WTC11 (cell line): Measurements from ENCODE around the gene KPNA4. TPM values are rescaled to one million over a fixed set of nuclear protein-coding genes. Genes with fewer than 3 reads are reported as not detected.

Source experiments
- ATAC-seq: fragments of 200-7000 bp; cut with Tn5 transposase; 2 replicates; pipeline ENCODE4 v1.10.0; 2021; ENCODE audit warnings: mild to moderate bottlenecking, moderate library complexity
- CTCF ChIA-PET: fragments of 300-600 bp; sonication (Branson Sonifier 250); formaldehyde crosslinking; loops from one replicate; lab custom pipeline; 2021; ENCODE audit warnings: antibody characterized with exemption; lab: Charles Lee
- POLR2A ChIA-PET: fragments of 350-600 bp; sonication (Branson Sonifier 250); formaldehyde crosslinking; loops from one replicate; lab custom pipeline; 2021; ENCODE audit warnings: antibody characterized with exemption; lab: Charles Lee
- DNase-seq: peaks from one replicate; pipeline ENCODE4 v3.0.0; 2021; ENCODE audit warnings: low spot score
- H3K27ac Mint-ChIP-seq: 2 replicates; pipeline ENCODE4 v1.8.0; 2021; ENCODE audit warnings: mixed read lengths
- H3K27me3 Mint-ChIP-seq: 2 replicates; pipeline ENCODE4 v1.8.0; 2021; ENCODE audit warnings: low read depth, mild to moderate bottlenecking, moderate library complexity, mixed read lengths
- H3K36me3 Mint-ChIP-seq: 2 replicates; pipeline ENCODE4 v1.8.0; 2021; ENCODE audit warnings: mixed read lengths
- H3K4me1 Mint-ChIP-seq: 2 replicates; pipeline ENCODE4 v1.8.0; 2022; ENCODE audit warnings: mixed read lengths
- H3K4me3 Mint-ChIP-seq: 2 replicates; pipeline ENCODE4 v1.8.0; 2021; ENCODE audit warnings: mild to moderate bottlenecking, moderate library complexity, mixed read lengths
- H3K9me3 Mint-ChIP-seq: 2 replicates; pipeline ENCODE4 v1.8.0; 2021; ENCODE audit warnings: mixed read lengths
- AFF4 ChIP-seq: sonication (generic); formaldehyde crosslinking; IDR thresholded peaks from 2 replicates; pipeline ENCODE4 v1.8.1; 2023; ENCODE audit warnings: mild to moderate bottlenecking, missing genetic modification reagents, borderline replicate concordance
- AR ChIP-seq: fragments of 250-450 bp; sonication (Bioruptor Pico); IDR thresholded peaks from 2 replicates; pipeline ENCODE4 v1.9.0; 2021; ENCODE audit warnings: mild to moderate bottlenecking
- ARID4B ChIP-seq: sonication (generic); formaldehyde crosslinking; IDR thresholded peaks from 2 replicates; pipeline ENCODE4 v1.8.0; 2023; ENCODE audit warnings: missing genetic modification reagents, mild to moderate bottlenecking, borderline replicate concordance
- CREM ChIP-seq: sonication (generic); formaldehyde crosslinking; IDR thresholded peaks from 2 replicates; pipeline ENCODE4 v1.8.1; 2022; ENCODE audit warnings: mild to moderate bottlenecking, missing genetic modification reagents, moderate library complexity
- E2F1 ChIP-seq: sonication (generic); formaldehyde crosslinking; IDR thresholded peaks from 2 replicates; pipeline ENCODE4 v1.8.0; 2022; ENCODE audit warnings: mild to moderate bottlenecking, missing genetic modification reagents
- ESRRA ChIP-seq: sonication (generic); formaldehyde crosslinking; IDR thresholded peaks from 2 replicates; pipeline ENCODE4 v1.8.1; 2022; ENCODE audit warnings: mild to moderate bottlenecking, missing genetic modification reagents, borderline replicate concordance
- KAT7 ChIP-seq: sonication (generic); formaldehyde crosslinking; IDR thresholded peaks from 2 replicates; pipeline ENCODE4 v1.8.1; 2023; ENCODE audit warnings: missing genetic modification reagents, mild to moderate bottlenecking, borderline replicate concordance
- NFATC4 ChIP-seq: fragments of 250-450 bp; sonication (Bioruptor Pico); IDR thresholded peaks from 2 replicates; pipeline ENCODE4 v1.9.0; 2021; ENCODE audit warnings: mild to moderate bottlenecking
- NFE2L1 ChIP-seq: sonication (generic); formaldehyde crosslinking; IDR thresholded peaks from 2 replicates; pipeline ENCODE4 v1.8.1; 2023; ENCODE audit warnings: missing genetic modification reagents
- NFYB ChIP-seq: sonication (generic); formaldehyde crosslinking; conservative IDR thresholded peaks from 2 replicates; pipeline ENCODE4 v1.8.0; 2022; ENCODE audit warnings: low read depth, missing genetic modification reagents
- TP53 ChIP-seq: sonication (generic); formaldehyde crosslinking; IDR thresholded peaks from 2 replicates; pipeline ENCODE4 v1.8.1; 2023; ENCODE audit warnings: mild to moderate bottlenecking, missing genetic modification reagents
- ZNF263 ChIP-seq: sonication (generic); formaldehyde crosslinking; IDR thresholded peaks from 2 replicates; pipeline ENCODE4 v1.8.1; 2022; ENCODE audit warnings: low read depth, mild to moderate bottlenecking, moderate library complexity, missing genetic modification reagents
- total RNA-seq: library from RNA; stranded (reverse); gene quantifications from 3 replicates; pipeline ENCODE4 v1.2.3, GENCODE V29; 2021
- TF ChIP-seq, protein P1 (sequence below): sonication (generic); formaldehyde crosslinking; IDR thresholded peaks from 2 replicates; pipeline ENCODE4 v1.8.0; 2023; ENCODE audit warnings: missing genetic modification reagents
- TF ChIP-seq, protein P2 (sequence below): sonication (generic); formaldehyde crosslinking; IDR thresholded peaks from 2 replicates; pipeline ENCODE4 v1.8.0; 2023; ENCODE audit warnings: mild to moderate bottlenecking, missing genetic modification reagents
- TF ChIP-seq, protein P3 (sequence below): fragments of 250-450 bp; sonication (Bioruptor Pico); IDR thresholded peaks from 2 replicates; pipeline ENCODE4 v1.9.0; 2021; ENCODE audit warnings: moderate library complexity, mild to moderate bottlenecking, inconsistent platforms, borderline replicate concordance

Gene KPNA4
- total RNA-seq, 1 experiment from 2014 or later, result 52.2 TPM

DNA sequence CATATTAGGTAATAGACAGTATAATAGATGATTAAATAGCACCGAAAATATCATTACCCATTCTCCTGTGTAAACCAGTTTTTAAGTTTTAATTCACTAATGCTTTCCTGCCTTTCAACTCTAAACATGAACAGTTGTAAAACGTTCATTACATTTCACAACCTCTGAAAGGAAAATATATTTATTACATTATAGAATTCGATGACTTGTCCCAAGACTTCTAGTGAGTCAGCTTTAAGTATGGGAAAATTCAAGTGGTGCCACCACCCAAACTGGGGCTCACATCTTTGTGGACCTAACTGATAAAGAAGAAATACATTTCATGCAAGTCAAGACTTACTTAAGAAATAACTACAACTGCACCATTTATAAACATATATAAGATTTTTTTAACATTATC, 117.8 kb downstream of the KPNA4 start (continued):
- TF ChIP-seq E2F1 (CRISPR knock-in tag), result no peak
- TF ChIP-seq KAT7 (CRISPR knock-in tag), result no peak

DNA sequence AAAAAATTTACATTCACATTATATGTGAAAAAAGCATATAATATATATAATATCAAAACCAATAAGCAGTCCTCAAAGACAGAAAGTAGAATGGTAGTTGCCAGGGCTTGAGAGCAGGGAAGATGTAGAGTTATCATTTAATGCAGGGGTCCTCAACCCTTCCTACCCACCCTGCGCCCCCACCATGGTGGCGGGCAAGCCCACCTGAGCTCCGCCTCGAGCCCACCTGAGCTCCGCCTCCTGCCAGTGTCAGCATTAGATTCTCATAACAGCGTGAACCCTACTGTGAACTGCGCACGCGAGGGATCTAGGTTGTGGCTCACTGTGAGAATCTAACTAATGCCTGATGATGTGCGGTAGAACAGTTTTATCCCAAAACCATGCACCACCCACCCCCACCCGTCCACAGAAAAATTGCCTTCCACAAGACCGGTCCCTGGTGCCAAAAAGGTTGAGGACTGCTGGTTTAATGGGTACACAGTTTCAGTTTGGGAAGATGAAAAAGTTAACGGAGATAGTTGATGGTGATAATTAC, 118.8 kb downstream of the KPNA4 start:
- H3K27me3 Mint-ChIP-seq, result no peaks in the 10 kb centered on the region
- ATAC-seq (no peak), DNase-seq (no peak)
- peaks cover 8% of the 10 kb centered on the region for H3K9me3 Mint-ChIP-seq
- peak overlapping the region; percentile 56 for H3K4me3 Mint-ChIP-seq
- ChIA-PET POLR2A (no interaction called here), CTCF (no interaction called here)
- TF ChIP-seq ESRRA (CRISPR knock-in tag) (no peak), ZNF263 (CRISPR knock-in tag) (no peak), CREM (no peak), AR (CRISPR knock-in tag) (no peak), NFATC4 (CRISPR knock-in tag) (no peak), ARID4B (CRISPR knock-in tag) (no peak), TP53 (CRISPR knock-in tag) (no peak), AFF4 (no peak), NFE2L1 (CRISPR knock-in tag) (no peak), NFYB (CRISPR knock-in tag) (no peak)
- TF ChIP-seq, protein P1, sequence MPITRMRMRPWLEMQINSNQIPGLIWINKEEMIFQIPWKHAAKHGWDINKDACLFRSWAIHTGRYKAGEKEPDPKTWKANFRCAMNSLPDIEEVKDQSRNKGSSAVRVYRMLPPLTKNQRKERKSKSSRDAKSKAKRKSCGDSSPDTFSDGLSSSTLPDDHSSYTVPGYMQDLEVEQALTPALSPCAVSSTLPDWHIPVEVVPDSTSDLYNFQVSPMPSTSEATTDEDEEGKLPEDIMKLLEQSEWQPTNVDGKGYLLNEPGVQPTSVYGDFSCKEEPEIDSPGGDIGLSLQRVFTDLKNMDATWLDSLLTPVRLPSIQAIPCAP (CRISPR knock-in tag), result no peak
- TF ChIP-seq, protein P2, sequence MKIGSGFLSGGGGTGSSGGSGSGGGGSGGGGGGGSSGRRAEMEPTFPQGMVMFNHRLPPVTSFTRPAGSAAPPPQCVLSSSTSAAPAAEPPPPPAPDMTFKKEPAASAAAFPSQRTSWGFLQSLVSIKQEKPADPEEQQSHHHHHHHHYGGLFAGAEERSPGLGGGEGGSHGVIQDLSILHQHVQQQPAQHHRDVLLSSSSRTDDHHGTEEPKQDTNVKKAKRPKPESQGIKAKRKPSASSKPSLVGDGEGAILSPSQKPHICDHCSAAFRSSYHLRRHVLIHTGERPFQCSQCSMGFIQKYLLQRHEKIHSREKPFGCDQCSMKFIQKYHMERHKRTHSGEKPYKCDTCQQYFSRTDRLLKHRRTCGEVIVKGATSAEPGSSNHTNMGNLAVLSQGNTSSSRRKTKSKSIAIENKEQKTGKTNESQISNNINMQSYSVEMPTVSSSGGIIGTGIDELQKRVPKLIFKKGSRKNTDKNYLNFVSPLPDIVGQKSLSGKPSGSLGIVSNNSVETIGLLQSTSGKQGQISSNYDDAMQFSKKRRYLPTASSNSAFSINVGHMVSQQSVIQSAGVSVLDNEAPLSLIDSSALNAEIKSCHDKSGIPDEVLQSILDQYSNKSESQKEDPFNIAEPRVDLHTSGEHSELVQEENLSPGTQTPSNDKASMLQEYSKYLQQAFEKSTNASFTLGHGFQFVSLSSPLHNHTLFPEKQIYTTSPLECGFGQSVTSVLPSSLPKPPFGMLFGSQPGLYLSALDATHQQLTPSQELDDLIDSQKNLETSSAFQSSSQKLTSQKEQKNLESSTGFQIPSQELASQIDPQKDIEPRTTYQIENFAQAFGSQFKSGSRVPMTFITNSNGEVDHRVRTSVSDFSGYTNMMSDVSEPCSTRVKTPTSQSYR (CRISPR knock-in tag), result no peak
- TF ChIP-seq, protein P3, sequence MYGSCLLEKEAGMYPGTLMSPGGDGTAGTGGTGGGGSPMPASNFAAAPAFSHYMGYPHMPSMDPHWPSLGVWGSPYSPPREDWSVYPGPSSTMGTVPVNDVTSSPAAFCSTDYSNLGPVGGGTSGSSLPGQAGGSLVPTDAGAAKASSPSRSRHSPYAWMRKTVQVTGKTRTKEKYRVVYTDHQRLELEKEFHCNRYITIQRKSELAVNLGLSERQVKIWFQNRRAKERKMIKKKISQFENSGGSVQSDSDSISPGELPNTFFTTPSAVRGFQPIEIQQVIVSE (CRISPR knock-in tag), result no peak
- H3K27ac Mint-ChIP-seq, result peak overlapping the region; percentile 53; the same call in 1 of the 2 replicates
- H3K36me3 Mint-ChIP-seq, result peaks cover 54% of the 10 kb centered on the region
- peaks cover 35% of the 10 kb centered on the region for H3K4me1 Mint-ChIP-seq
